Karpas-422 (cell line): ENCODE data around the gene TNK1. TPM values are rescaled to one million over a fixed set of nuclear protein-coding genes. Genes with fewer than 3 reads are reported as not detected.

ENCODE experiments used
- DNase-seq: peaks from one replicate; pipeline ENCODE4 v3.0.0-alpha.2; 2015
- H2AFZ ChIP-seq: fragments of 200-600 bp; sonication (generic); 2 replicates; pipeline ENCODE4 v1.6.1; 2014; ENCODE audit warnings: antibody characterized with exemption, low read length, mixed read lengths
- H3K27ac ChIP-seq: fragments of 200-600 bp; sonication (generic); 2 replicates; pipeline ENCODE4 v1.5.1; 2014; ENCODE audit warnings: mild to moderate bottlenecking, low read length, moderate library complexity
- H3K27me3 ChIP-seq: fragments of 200-600 bp; sonication (generic); 2 replicates; pipeline ENCODE4 v1.6.1; 2014; ENCODE audit warnings: low read length, mixed read lengths
- H3K36me3 ChIP-seq: fragments of 200-600 bp; sonication (generic); 2 replicates; pipeline ENCODE4 v1.6.1; 2014; ENCODE audit warnings: low read length, mixed read lengths; ENCODE audit not compliant: insufficient read depth
- H3K4me1 ChIP-seq: fragments of 200-600 bp; sonication (generic); 2 replicates; pipeline ENCODE4 v1.6.1; 2014; ENCODE audit warnings: mild to moderate bottlenecking, low read length, mixed read lengths
- H3K4me2 ChIP-seq: fragments of 200-600 bp; sonication (generic); 2 replicates; pipeline ENCODE4 v1.6.1; 2014; ENCODE audit warnings: low read length, low read depth, mild to moderate bottlenecking; ENCODE audit not compliant: poor library complexity, severe bottlenecking
- H3K4me3 ChIP-seq: fragments of 200-600 bp; sonication (generic); 2 replicates; pipeline ENCODE4 v1.5.1; 2014; ENCODE audit warnings: mild to moderate bottlenecking, antibody characterized with exemption, low read length, mixed read lengths
- H3K79me2 ChIP-seq: fragments of 200-600 bp; sonication (generic); 2 replicates; pipeline ENCODE4 v1.6.1; 2014; ENCODE audit warnings: mild to moderate bottlenecking, low read length, mixed read lengths
- H3K9ac ChIP-seq: fragments of 200-600 bp; sonication (generic); 2 replicates; pipeline ENCODE4 v1.6.0; 2014; ENCODE audit warnings: low read length
- H3K9me2 ChIP-seq: fragments of 200-600 bp; sonication (generic), shearing (Covaris generic); replicated peaks from 2 replicates; pipeline ENCODE4 v1.6.0; 2014; ENCODE audit warnings: mild to moderate bottlenecking, low read length, moderate library complexity; ENCODE audit not compliant: insufficient read depth
- H3K9me3 ChIP-seq: fragments of 300-700, 200-600 bp; sonication (generic); 2 replicates; pipeline ENCODE4 v1.6.1; 2014; ENCODE audit warnings: low read length, mixed read lengths
- H4K20me1 ChIP-seq: fragments of 200-600 bp; sonication (generic); 2 replicates; pipeline ENCODE4 v1.6.1; 2014; ENCODE audit warnings: mild to moderate bottlenecking, antibody characterized with exemption, low read length, low read depth; ENCODE audit not compliant: insufficient read depth
- total RNA-seq: library from RNA; depleted of rRNA; stranded (reverse); fragments of >200 nt; shearing (Covaris generic); gene quantifications from 2 replicates; pipeline ENCODE4 v1.2.3, GENCODE V29; 2014; ENCODE audit warnings: low replicate concordance

The TNK1 gene
- total RNA-seq, 1 experiment from 2014 or later = 0.75 TPM

DNA sequence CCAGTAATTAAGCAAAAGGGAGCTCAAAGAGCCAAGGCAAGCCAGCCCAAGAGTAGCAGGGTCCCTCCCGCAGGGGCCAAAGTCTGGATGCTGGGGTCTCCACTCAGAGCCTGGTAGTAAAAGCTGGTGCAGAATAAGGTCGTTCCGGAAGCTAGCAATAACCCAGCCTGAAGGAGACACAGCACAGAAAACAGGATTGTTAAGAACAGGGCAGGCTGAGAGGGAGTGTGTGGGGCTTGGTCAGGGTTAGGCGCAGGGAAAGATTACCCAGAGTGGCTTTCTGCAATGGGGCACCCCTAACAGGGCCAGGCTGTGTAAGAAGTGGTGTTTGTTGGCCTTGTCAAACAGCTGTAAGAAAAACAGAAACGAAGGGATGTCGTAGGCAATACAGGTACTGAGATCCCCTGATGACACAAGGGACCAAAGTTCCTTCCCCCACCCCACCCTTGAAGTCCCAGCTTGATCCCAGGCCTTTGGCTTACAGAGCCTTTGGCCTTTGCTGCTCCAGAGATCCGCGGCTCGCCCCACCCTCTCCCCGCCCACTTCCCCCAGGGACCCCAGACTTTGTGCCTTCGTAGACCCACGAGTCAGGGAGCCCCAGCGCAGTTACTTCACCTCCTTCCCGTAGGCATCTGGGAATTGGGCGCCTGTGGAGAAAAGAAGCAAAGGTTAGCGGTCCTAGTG, 22.3 kb downstream of the TNK1 start:
- no peaks in the 10 kb centered on the region; the same call in 1 of the 2 replicates for H4K20me1 ChIP-seq
- H3K9me3 ChIP-seq = no peaks in the 10 kb centered on the region
- peak overlapping the region; percentile 85; the same call in 1 of the 2 replicates for H2AFZ ChIP-seq
- peak overlapping the region; percentile 91 for H3K9ac ChIP-seq
- peak; percentile 74 for DNase-seq
- no peaks in the 10 kb centered on the region for H3K9me2 ChIP-seq
- peaks cover 9% of the 10 kb centered on the region for H3K4me1 ChIP-seq
- peak overlapping the region; percentile 94 for H3K4me2 ChIP-seq
- no peaks in the 10 kb centered on the region for H3K36me3 ChIP-seq
- no peaks in the 10 kb centered on the region for H3K79me2 ChIP-seq
- peak overlapping the region; percentile 69 for H3K27ac ChIP-seq
- peak overlapping the region; percentile 91 for H3K4me3 ChIP-seq
- no peaks in the 10 kb centered on the region for H3K27me3 ChIP-seq

- Histone ChIP-seq H3K9me2 (no peaks in the 10 kb centered on the region), H2AFZ (peak overlapping the region; percentile 85; the same call in 1 of the 2 replicates), H4K20me1 (no peaks in the 10 kb centered on the region; the same call in 1 of the 2 replicates), H3K27ac (peak overlapping the region; percentile 69), H3K4me2 (peak overlapping the region; percentile 94), H3K79me2 (no peaks in the 10 kb centered on the region), H3K4me3 (peak overlapping the region; percentile 91), H3K9ac (peak overlapping the region; percentile 91), H3K36me3 (no peaks in the 10 kb centered on the region), H3K9me3 (no peaks in the 10 kb centered on the region), H3K4me1 (peaks cover 9% of the 10 kb centered on the region), H3K27me3 (no peaks in the 10 kb centered on the region)
- DNase-seq = no peak
Observed at GRCh38 chr17:7403727-7403976, 22.8 kb downstream of the TNK1 start.

DNA sequence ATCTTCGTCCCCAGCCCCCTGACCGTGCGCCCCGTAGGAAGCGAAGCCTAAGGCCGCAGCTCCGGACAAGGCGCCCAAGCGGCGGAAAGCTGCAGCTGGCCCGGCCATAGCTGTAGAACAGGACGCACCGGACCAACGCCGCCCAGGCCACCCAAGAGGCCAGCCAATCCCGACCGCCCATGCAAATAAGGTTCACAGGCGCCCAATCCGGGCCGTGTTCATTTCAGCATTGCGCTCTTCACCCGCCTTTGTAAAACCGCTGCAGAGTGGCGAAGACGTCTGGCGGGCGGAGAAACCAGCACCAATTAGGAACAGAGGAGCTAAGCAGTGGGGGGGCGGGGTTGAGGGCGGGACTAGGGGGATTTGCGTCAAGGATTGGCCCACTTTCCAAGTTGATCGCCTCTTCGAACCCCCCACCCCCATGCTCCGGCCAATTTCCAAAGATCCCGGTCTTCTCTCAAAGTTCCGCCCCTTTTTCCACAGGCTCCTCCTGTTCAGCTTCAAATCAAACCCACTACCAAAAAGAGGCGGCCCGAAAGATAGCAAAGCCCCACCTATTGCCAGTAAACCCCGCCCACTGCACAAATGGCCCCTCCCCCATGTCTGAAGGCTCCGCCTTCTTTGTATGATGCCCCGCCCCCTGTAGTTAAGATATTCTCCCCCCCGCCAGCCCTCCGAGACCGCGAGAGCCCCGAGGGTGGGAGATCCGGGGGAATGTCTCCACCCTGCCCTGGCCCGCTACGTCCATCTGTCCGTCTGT, 23.3 kb downstream of the TNK1 start, which contains the start of gene TMEM256:
TSS of gene TMEM256 (minus strand) at position 121 of the 760 bp plus-strand sequence. CDS start at position 108, 13 bp downstream.
- Histone ChIP-seq H3K27me3 (no peaks in the 10 kb centered on the region), H3K9ac (peak within 1 kb of the TSS; percentile 91), H3K9me3 (no peaks in the 10 kb centered on the region), H3K4me2 (peak within 1 kb of the TSS; percentile 94), H3K36me3 (no peaks in the 10 kb centered on the region), H3K27ac (peak within 1 kb of the TSS; percentile 69), H3K79me2 (no peaks in the 10 kb centered on the region), H3K4me1 (peaks cover 9% of the 10 kb centered on the region), H3K9me2 (no peaks in the 10 kb centered on the region), H3K4me3 (peak within 1 kb of the TSS; percentile 91), H4K20me1 (no peaks in the 10 kb centered on the region; the same call in 1 of the 2 replicates), H2AFZ (peak within 1 kb of the TSS; percentile 85; the same call in 1 of the 2 replicates)
- peak; percentile 99 for DNase-seq

DNA sequence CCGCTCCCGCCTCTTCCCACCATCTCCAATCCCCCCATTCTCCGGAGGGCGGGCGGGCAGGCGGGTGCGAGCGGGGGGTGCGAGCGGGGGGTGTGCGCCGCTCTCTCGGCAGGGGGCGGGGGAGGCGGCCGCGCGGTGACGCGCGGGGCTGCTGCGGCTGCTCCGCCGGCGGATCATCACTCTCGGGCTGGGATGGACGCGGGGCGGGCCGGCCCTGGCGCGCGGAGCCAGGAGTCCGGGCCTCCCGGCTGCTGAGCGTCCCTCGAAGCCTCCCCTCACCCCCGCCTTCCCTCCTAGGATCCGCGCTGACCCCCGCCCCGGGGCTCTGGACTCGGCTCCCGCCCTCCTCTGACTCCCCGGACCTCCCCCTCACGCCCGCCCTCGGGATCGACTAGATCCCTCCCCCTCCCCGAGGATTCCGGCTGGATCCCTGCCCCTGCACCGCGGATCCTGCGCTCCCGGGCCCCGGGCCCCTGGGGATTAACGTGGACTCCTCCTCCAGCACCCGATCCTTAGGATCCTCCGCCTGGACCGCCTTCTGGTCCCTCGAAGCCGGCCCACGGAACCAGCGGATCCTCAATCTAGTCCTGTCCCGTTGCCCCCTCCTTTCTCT, 24.0 kb downstream of the TNK1 start:
- Histone ChIP-seq H3K27ac (no peak overlapping the region), H3K9ac (no peak overlapping the region), H3K4me3 (no peak overlapping the region), H3K9me3 (no peaks in the 10 kb centered on the region), H2AFZ (no peak overlapping the region), H3K4me1 (peaks cover 11% of the 10 kb centered on the region), H3K4me2 (no peak overlapping the region), H3K36me3 (no peaks in the 10 kb centered on the region), H4K20me1 (no peaks in the 10 kb centered on the region; the same call in 1 of the 2 replicates), H3K27me3 (no peaks in the 10 kb centered on the region), H3K79me2 (no peaks in the 10 kb centered on the region), H3K9me2 (no peaks in the 10 kb centered on the region)
- DNase-seq = no peak

DNA sequence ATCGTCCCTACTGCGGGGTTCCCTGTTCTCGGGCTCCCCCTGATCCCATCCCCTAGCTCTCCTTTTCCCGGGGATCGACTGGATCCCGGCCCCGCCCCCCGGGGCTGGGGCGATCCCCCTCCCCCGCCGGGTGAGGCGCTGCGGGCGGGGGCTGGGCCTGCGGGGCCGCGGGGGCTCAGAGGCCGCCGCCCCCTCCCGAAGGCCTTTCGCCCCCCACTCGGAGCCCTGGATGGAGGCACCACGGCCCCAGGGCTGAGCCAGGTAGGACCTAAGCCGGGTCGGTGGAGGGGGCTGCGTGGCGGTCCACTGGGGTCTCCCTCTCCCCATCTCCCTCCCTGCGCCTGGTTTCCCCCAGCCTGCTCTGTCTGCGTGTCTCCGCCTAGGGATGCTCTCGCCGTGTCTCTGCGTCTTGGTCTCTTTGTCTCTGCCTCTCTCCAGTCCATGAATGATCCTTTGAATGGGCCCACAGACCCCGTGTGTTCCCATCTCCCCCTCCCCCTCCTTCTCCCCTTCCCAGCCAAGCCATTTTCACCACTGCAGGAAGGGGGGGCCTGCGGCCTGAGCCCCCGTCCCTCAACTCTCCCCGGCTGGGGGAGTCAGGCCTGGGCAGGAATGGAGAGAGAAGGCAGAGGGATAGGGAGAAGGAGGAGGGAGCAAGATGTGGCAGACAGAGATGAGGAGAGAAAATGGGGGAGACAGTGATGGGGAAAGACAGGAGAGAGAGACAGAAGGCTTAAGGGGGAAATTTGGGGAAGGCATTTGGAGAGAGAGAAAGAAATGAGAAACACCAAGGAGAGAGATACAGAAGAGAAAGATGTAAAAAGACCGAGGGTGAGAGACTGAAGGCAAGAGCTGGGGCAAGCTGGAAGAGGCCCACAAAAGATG, 24.7 kb downstream of the TNK1 start:
- Histone ChIP-seq H3K27me3 (no peaks in the 10 kb centered on the region), H2AFZ (no peak overlapping the region), H3K9me3 (no peaks in the 10 kb centered on the region), H3K36me3 (no peaks in the 10 kb centered on the region), H3K4me3 (no peak overlapping the region), H4K20me1 (no peaks in the 10 kb centered on the region; the same call in 1 of the 2 replicates), H3K79me2 (no peaks in the 10 kb centered on the region), H3K27ac (no peak overlapping the region), H3K9me2 (no peaks in the 10 kb centered on the region), H3K4me2 (no peak overlapping the region), H3K9ac (no peak overlapping the region), H3K4me1 (peaks cover 17% of the 10 kb centered on the region)
- no peak for DNase-seq

DNA sequence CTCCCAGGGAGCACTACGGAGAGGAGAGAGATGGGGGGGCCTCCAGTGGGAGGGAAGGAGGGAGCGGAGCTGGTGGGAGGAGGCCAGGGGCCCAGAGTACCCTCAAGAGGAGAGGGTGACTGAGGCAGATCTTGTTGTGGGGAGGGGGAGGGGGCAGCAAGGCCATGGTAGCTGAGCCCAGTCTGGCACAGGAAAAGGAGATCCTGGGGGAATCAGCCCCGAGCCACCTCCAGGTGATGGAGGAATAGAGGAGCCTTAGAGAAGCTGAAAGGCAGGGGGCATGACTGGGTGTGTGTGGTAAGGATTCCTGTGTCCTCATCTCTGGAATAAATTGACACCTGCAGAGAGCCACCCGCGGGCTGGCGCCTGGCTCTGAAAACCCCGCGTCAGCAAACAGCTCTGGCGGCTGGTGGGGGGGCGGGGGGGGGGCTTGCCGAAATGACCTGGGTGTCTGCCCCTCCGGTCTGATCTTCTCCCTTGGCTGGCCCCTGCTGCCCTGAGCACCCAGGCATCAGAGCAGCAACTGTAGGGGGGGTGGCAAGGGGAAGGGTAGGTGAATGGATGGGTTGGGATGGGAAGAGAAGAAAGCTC, 25.4 kb downstream of the TNK1 start:
- Histone ChIP-seq H2AFZ (no peak overlapping the region), H3K27ac (no peak overlapping the region), H3K4me3 (no peak overlapping the region), H3K4me1 (peaks cover 17% of the 10 kb centered on the region), H3K79me2 (no peaks in the 10 kb centered on the region), H3K4me2 (no peak overlapping the region), H3K27me3 (no peaks in the 10 kb centered on the region), H3K9ac (no peak overlapping the region), H3K9me2 (no peaks in the 10 kb centered on the region), H3K36me3 (no peaks in the 10 kb centered on the region), H4K20me1 (no peaks in the 10 kb centered on the region; the same call in 1 of the 2 replicates), H3K9me3 (no peaks in the 10 kb centered on the region)
- no peak for DNase-seq

GRCh38 chr17:7407082-7407481, 26.2 kb downstream of the TNK1 start:
- Histone ChIP-seq H3K36me3 (no peaks in the 10 kb centered on the region), H3K4me1 (peaks cover 17% of the 10 kb centered on the region), H2AFZ (no peak overlapping the region), H3K4me2 (no peak overlapping the region), H3K79me2 (no peaks in the 10 kb centered on the region), H3K27ac (no peak overlapping the region), H3K9me2 (no peaks in the 10 kb centered on the region), H3K9me3 (no peaks in the 10 kb centered on the region), H4K20me1 (no peaks in the 10 kb centered on the region; the same call in 1 of the 2 replicates), H3K27me3 (no peaks in the 10 kb centered on the region), H3K9ac (no peak overlapping the region), H3K4me3 (no peak overlapping the region)
- no peak for DNase-seq
